Astrocyte of the spinal cord (primary cell): ENCODE data around the gene POPDC2.

Experiments used
- DNase-seq: peaks from one replicate; pipeline ENCODE4 v3.0.0; 2011; ENCODE audit warnings: low read depth, low spot score
- H3K4me3 ChIP-seq: 2 replicates; pipeline ENCODE4 v1.5.1; 2011; ENCODE audit warnings: low read depth, mild to moderate bottlenecking, low read length, moderate library complexity
- in situ Hi-C: cut with HindIII; loops from 2 replicates; pipeline ENCODE4 v1.10.0; 2017; ENCODE audit warnings: low sequenced_read_pairs
- TF ChIP-seq, protein P1 (sequence below): IDR thresholded peaks from 2 replicates; pipeline ENCODE4 v1.5.1; 2012; ENCODE audit warnings: low read depth, mild to moderate bottlenecking, low read length, inconsistent platforms

POPDC2 gene

DNA sequence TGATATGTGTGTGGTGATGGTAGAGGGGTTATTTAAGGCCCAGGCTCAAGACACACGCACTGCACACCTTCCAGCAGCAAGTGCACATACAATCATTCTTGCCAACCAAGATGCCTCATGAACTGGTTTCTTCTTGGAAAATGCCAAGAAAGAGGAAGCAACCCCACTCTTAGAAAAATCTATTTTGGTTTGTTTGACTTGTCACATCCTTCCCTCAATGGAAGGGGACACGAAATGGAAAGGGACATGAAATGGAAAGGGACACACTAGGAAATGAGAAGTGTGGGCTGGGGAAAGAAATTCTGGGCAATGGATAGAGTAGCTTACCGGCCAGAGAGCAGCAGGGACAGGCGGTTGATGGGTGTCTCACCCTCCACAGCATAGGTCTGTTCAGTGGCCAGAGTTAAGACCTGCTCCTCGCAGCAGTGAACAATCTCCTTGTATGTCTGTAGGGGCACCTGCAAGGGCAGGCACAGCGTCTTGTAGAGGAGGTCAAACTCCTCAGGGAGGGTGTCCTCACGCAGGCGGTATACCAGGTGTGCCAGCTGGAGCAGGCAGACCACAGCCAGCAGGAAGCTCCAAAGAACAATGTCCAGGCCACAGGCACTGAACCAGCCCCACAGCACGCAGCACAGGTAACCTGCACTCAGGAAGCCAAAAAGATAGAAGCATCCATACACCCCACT is 640 bp downstream of the POPDC2 start:
- TF ChIP-seq, protein P1, sequence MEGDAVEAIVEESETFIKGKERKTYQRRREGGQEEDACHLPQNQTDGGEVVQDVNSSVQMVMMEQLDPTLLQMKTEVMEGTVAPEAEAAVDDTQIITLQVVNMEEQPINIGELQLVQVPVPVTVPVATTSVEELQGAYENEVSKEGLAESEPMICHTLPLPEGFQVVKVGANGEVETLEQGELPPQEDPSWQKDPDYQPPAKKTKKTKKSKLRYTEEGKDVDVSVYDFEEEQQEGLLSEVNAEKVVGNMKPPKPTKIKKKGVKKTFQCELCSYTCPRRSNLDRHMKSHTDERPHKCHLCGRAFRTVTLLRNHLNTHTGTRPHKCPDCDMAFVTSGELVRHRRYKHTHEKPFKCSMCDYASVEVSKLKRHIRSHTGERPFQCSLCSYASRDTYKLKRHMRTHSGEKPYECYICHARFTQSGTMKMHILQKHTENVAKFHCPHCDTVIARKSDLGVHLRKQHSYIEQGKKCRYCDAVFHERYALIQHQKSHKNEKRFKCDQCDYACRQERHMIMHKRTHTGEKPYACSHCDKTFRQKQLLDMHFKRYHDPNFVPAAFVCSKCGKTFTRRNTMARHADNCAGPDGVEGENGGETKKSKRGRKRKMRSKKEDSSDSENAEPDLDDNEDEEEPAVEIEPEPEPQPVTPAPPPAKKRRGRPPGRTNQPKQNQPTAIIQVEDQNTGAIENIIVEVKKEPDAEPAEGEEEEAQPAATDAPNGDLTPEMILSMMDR: no peak
- H3K4me3 ChIP-seq: no peak overlapping the region
- in situ Hi-C loops: no loop called here
- no peak for DNase-seq

DNA sequence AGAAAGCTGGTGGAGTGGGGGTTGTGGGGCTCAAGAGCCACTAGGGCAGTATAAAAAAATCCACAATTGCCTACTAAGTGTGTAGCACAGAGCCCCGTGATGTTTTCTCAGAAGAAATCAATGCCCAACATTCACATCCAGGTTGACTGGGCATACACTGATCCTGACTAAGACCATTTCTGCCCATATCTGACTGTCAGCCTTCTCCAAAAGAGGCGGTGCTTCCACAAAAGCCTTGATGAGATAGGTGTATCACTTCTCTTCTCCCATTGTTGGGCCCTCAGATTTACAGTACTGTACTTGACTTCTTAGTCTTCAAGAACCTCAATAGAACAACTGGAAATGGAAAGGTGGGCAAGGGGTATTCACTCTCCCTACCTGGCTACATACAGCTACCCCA is 1.4 kb downstream of the POPDC2 start:
- DNase-seq: no peak
- H3K4me3 ChIP-seq: no peak overlapping the region
- TF ChIP-seq, protein P1: no peak
- in situ Hi-C loops: no loop called here

DNA sequence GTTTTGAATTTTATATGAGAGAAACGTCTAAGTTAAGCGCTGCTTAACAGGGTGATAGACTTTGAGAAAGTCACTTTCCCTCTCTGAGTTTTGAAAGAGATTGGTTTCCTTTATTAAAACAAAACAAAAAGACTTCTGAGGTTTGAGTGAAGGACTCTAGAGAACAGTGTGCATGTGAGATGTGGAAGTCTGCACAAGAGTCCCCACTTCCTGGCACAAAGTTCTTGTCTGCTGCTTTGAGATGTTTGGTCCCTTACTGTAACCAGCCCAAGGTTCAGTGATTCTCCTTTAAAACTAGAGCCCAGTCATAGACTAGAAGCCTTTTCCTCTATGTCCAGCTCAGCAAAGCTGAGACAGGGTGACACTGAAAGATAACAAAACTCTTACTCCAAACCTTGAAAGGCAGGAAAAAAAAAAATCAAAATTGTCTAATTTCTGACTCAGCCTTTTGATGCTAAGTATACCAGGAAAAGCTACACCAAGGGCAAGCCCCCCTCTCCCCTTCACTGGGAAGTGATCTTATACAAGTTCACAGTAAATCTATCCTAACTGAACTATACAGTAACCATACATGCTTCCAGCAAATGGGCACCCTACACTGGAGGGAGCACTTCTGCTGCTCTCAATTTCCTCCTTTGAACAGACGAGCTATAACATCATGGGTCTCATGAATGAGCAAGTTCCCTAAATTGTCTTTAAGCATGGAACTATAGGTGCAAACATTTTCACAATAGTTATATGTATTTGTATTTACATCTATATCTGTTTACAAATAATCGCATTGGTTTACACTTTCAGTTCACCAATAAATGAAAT is 2.3 kb downstream of the POPDC2 start:
- in situ Hi-C loops: no loop called here
- no peak for DNase-seq
- TF ChIP-seq, protein P1: no peak
- no peak overlapping the region for H3K4me3 ChIP-seq

DNA sequence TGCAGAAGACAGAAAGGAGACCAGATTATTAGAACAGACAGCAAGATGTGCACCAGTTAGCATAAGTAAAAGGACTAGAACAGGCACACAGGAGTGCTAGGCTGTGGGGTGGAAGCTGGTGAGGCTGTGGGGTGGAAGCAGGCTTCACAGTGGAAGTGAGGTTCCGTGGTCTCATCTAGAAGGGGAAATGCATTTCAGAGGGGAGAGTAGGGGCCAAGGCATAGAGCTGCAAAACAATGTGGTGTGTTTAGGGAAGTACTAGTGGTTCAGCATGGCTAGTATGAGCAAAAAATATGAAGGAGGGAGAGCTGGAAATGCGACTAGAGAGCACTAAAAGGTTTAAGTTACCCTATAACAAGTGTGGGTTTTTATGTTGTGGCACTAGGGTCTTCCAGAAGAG is 6.5 kb downstream of the POPDC2 start:
- in situ Hi-C loops: no loop called here

DNA sequence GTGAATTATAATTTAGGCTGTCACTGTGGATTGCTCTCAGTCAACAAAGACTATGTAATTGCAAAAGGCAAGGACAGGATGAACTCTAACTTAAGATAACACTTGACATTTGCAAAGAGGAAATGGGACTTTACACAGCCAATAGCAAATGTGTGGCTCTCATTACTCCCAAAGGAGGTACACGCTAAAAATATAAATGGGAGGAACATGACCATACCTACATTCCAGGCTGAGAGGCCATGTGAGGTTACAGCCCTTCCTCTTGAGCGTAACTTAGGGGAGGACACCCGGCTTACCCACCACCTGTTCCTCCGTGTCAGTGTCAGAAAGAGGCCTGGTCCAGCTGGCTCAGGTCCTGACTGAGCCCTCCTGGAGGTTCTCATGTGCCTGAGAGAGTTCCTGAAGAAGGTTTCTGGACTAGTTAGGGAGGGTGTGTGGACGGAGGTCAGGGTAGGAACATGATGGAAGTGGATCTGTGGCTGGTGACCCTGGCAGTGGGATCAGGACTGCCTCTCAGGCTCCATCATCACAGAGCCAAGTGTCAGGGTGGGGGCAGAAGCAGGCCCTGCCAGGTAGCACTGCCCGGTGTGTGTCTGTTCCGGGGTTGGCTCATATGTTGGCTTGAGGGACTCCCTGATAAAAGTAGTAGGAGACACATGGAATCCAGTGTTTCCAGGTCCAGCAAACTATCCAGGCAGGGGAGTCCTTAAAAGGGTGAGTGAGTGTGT is 7.9 kb downstream of the POPDC2 start:
- no peak for DNase-seq
- TF ChIP-seq, protein P1: no peak
- in situ Hi-C loops: no loop called here

More for the DNA sequence above, 6.5 kb downstream of the POPDC2 start:
- DNase-seq: no peak
- H3K4me3 ChIP-seq: no peak overlapping the region
- TF ChIP-seq, protein P1: no peak

DNA sequence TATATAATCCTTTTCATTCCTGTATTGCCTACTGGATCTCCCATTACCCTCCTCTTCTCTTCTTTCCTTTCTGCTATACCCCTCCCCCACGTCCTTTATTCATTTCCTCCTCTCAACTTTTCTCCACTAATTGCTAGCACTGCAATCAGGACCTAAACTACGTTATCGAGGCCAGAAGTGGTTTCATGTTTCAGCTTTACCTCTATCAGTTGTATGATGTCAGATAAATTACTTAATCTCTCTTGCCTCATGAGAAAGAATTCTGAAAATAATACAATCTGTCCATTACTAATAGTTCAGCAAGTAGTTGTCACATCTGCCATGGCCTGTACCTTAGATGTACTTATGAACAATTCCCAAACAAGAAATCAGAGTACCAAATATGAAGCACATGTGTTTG is 10.6 kb downstream of the POPDC2 start:
- no peak overlapping the region for H3K4me3 ChIP-seq
- TF ChIP-seq, protein P1: no peak
- in situ Hi-C loops: no loop called here
- DNase-seq: no peak

More for the DNA sequence above, 7.9 kb downstream of the POPDC2 start:
- no peak overlapping the region for H3K4me3 ChIP-seq
